CD4-positive, CD25-positive, alpha-beta regulatory T cell (primary cell): ENCODE data around the gene PHACTR2. TPM values are rescaled to one million over a fixed set of nuclear protein-coding genes. Genes with fewer than 3 reads are reported as not detected.

Experiments
- ATAC-seq, 2 donors: fragments of 150-1000 bp; cut with Tn5 transposase; one replicate each; pipeline ENCODE4 v1.10.0; 2021; ENCODE audit warnings: low read depth in 2 of 2, moderate number of reproducible peaks in 2 of 2, moderate library complexity in 1 of 2
- DNase-seq, 3 donors: peaks; one replicate each; pipeline versions ENCODE4 v3.0.0 to v3.0.0-alpha.2; 2012 to 2022; ENCODE audit warnings: mixed read lengths in 1 of 3
- H3K27ac ChIP-seq: one replicate; pipeline ENCODE4 v1.7.0; 2013; ENCODE audit warnings: mild to moderate bottlenecking, low read length; ENCODE audit not compliant: insufficient read depth, poor library complexity, severe bottlenecking
- H3K27me3 ChIP-seq: one replicate; pipeline ENCODE4 v1.7.0; 2013; ENCODE audit warnings: low read length; ENCODE audit not compliant: control insufficient read depth, insufficient read depth
- H3K36me3 ChIP-seq: one replicate; pipeline ENCODE4 v1.7.0; 2013; ENCODE audit warnings: mild to moderate bottlenecking, low read length, moderate library complexity; ENCODE audit not compliant: control insufficient read depth, insufficient read depth
- H3K4me1 ChIP-seq: 2 replicates; pipeline ENCODE4 v1.7.0; 2013; ENCODE audit warnings: mild to moderate bottlenecking, low read length; ENCODE audit not compliant: insufficient read depth, control insufficient read depth, poor library complexity, severe bottlenecking
- H3K4me3 ChIP-seq: one replicate; pipeline ENCODE4 v1.7.0; 2013; ENCODE audit warnings: low read depth, mild to moderate bottlenecking, low read length, moderate library complexity
- H3K9me3 ChIP-seq, 2 experiments: 1 replicate in 1 of 2; 2 replicates in 1 of 2; pipeline ENCODE4 v1.7.0; 2013; ENCODE audit warnings: low read length in 2 of 2, mild to moderate bottlenecking in 1 of 2, moderate library complexity in 1 of 2; ENCODE audit not compliant: control insufficient read depth in 2 of 2
- H3K27ac Mint-ChIP-seq, 3 donors: one replicate each; pipeline ENCODE4 v1.8.0; 2020 to 2022; ENCODE audit warnings: mild to moderate bottlenecking in 3 of 3, mixed read lengths in 3 of 3, moderate library complexity in 2 of 3
- H3K27me3 Mint-ChIP-seq: one replicate; pipeline ENCODE4 v1.8.0; 2022; ENCODE audit warnings: mild to moderate bottlenecking, mixed read lengths
- H3K36me3 Mint-ChIP-seq: one replicate; pipeline ENCODE4 v1.8.0; 2020; ENCODE audit warnings: mixed read lengths
- H3K4me1 Mint-ChIP-seq, 4 donors: one replicate each; pipeline ENCODE4 v1.8.0; 2020 to 2022; ENCODE audit warnings: mixed read lengths in 4 of 4, mild to moderate bottlenecking in 1 of 4
- H3K4me3 Mint-ChIP-seq, 4 donors: one replicate each; pipeline ENCODE4 v1.8.0; 2020 to 2022; ENCODE audit warnings: mild to moderate bottlenecking in 4 of 4, mixed read lengths in 4 of 4, moderate library complexity in 3 of 4
- H3K9me3 Mint-ChIP-seq, 7 donors: one replicate each; pipeline ENCODE4 v1.8.0; 2020 to 2022; ENCODE audit warnings: mixed read lengths in 7 of 7, mild to moderate bottlenecking in 3 of 7, moderate library complexity in 2 of 7
- polyA plus RNA-seq, 4 donors: library from polyadenylated mRNA; unstranded; fragments of 300-500 nt; fragmentation: Illumina TruSeq; gene quantifications; one replicate each; pipeline ENCODE4 v1.2.3, GENCODE V29; 2021
- total RNA-seq: library from RNA; stranded (reverse); gene quantifications from one replicate; pipeline ENCODE4 v1.2.3, GENCODE V29; 2022

The PHACTR2 gene
- total and polyA plus RNA-seq, 5 donors from 2014 or later: 16.1 to 70.2 (median 29.8) TPM

DNA sequence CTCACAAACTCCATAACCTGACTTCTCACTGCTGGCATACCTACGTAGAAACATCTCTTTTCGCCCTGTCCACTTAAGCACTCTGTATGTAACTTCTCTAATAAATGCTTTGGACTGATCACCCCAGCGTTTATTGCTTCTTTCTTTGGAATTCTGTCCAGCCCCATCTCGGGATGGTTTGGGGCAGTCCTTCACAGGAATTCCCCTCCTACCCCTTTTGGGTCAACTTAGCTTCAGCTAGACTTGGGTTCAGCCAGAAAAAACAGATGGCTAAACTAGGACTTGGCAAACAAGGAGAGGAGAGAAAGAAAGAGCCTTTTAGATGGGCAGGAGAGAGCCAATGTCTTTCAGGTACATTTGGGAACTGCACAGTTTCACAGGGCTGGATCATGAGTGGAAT lies 161.4 kb downstream of the PHACTR2 start:
- peaks cover 1 to 13% (median 11%) of the 10 kb centered on the region in 4 donors for H3K4me1 Mint-ChIP-seq
- no peaks in the 10 kb centered on the region for H3K27me3 Mint-ChIP-seq
- H3K27ac ChIP-seq: no peak overlapping the region
- ATAC-seq: no peak
- no peaks in the 10 kb centered on the region for H3K27me3 ChIP-seq
- no peak overlapping the region for H3K27ac Mint-ChIP-seq
- DNase-seq: no peak
- no peaks in the 10 kb centered on the region for H3K9me3 Mint-ChIP-seq
- no peak overlapping the region for H3K4me3 ChIP-seq
- H3K4me3 Mint-ChIP-seq: peak overlapping the region in 1 of 4 donors; percentile 43
- H3K4me1 ChIP-seq: peaks cover 15% of the 10 kb centered on the region
- H3K36me3 Mint-ChIP-seq: peaks cover 2% of the 10 kb centered on the region
- H3K36me3 ChIP-seq: no peaks in the 10 kb centered on the region
- H3K9me3 ChIP-seq: no peaks in the 10 kb centered on the region

- Mint-ChIP-seq H3K4me3 (peak overlapping the region in 3 of 4 donors; percentile 54 to 93 (median 66)), H3K9me3 (no peaks in the 10 kb centered on the region), H3K27me3 (no peaks in the 10 kb centered on the region), H3K4me1 (peaks cover 5 to 24% (median 17%) of the 10 kb centered on the region in 4 donors), H3K36me3 (peaks cover 5% of the 10 kb centered on the region), H3K27ac (peak overlapping the region in 2 of 3 donors; percentile 54 to 62)
- no peak overlapping the region for H3K27ac ChIP-seq
- no peak for DNase-seq
- no peak for ATAC-seq
- peaks cover 25% of the 10 kb centered on the region for H3K4me1 ChIP-seq
- H3K9me3 ChIP-seq: no peaks in the 10 kb centered on the region
- peaks cover 10% of the 10 kb centered on the region for H3K36me3 ChIP-seq
- no peaks in the 10 kb centered on the region for H3K27me3 ChIP-seq
- H3K4me3 ChIP-seq: no peak overlapping the region
These were observed 163.0 kb downstream of the PHACTR2 start for GRCh38 chr6:143840595-143841265.

GRCh38 chr6:143842461-143842901 lies 164.7 kb downstream of the PHACTR2 start:
- peak overlapping the region; percentile 96 to 99 (median 98) for H3K27ac Mint-ChIP-seq
- peak overlapping the region; percentile 93 to 98 (median 96) for H3K4me3 Mint-ChIP-seq
- DNase-seq (no peak), ATAC-seq (peak; percentile 33 to 36)
- H3K27me3 Mint-ChIP-seq: no peaks in the 10 kb centered on the region
- Histone ChIP-seq H3K27ac (peak overlapping the region; percentile 93), H3K4me1 (peaks cover 25% of the 10 kb centered on the region), H3K9me3 (no peaks in the 10 kb centered on the region), H3K36me3 (peaks cover 27% of the 10 kb centered on the region), H3K27me3 (no peaks in the 10 kb centered on the region), H3K4me3 (peak overlapping the region; percentile 91)
- H3K36me3 Mint-ChIP-seq: peaks cover 10% of the 10 kb centered on the region
- no peaks in the 10 kb centered on the region for H3K9me3 Mint-ChIP-seq
- H3K4me1 Mint-ChIP-seq: peaks cover 10 to 30% (median 24%) of the 10 kb centered on the region in 4 donors

DNA sequence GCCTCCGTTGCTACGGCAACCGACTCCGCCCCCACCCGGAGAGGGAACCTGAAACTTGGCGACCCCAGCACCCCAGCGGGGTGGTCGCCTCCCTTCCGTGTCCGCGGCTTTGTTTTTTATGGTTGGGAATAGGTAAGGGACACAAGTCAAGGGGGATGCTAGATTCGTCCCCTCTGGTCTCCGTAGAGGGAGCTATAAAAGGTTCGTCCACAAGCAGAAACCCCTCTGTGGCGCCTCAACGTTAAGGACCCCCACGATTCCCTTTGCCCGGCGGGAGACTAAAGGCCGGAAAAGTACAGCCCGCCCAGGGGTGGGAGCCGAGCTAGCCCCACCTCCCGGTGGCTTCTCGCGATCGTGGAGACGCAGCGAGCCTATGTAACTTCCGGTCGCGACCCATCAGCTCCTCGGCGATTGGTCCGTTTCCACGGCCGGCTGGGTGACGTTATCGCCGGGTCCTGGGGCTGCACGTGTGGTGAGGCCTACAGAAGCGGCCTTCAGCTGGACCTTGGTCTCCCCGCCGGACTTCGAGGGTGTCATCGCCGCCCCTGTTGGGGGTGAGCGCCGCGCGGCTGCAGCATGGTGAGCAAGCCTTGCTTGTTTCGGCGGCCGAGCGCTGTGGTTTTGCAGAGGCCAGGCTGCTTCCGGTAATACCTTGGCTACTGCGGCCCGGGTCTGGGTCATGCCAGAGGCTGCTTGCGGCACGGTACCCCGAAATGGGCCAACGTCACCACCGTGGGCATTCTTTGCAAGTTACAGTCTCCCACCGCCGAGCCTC lies 165.3 kb downstream of the PHACTR2 start, which contains the start of gene LTV1:
TSS of gene LTV1 (plus strand) at position 437 of the 775 bp plus-strand sequence. CDS start at position 577, 140 bp downstream.
- Histone ChIP-seq H3K36me3 (peaks cover 33% of the 10 kb centered on the region), H3K27me3 (no peaks in the 10 kb centered on the region), H3K27ac (peak within 1 kb of the TSS; percentile 93), H3K4me1 (peaks cover 25% of the 10 kb centered on the region), H3K4me3 (peak within 1 kb of the TSS; percentile 91), H3K9me3 (no peaks in the 10 kb centered on the region)
- Mint-ChIP-seq H3K36me3 (peaks cover 14% of the 10 kb centered on the region), H3K4me3 (peak within 1 kb of the TSS; percentile 93 to 98 (median 96)), H3K27me3 (no peaks in the 10 kb centered on the region), H3K9me3 (no peaks in the 10 kb centered on the region), H3K4me1 (peaks cover 10 to 30% (median 27%) of the 10 kb centered on the region in 4 donors), H3K27ac (peak within 1 kb of the TSS; percentile 96 to 99 (median 98))
- peak; percentile 98 for ATAC-seq
- DNase-seq: peak; percentile 90 to 95 (median 91)

- Mint-ChIP-seq H3K9me3 (no peaks in the 10 kb centered on the region), H3K4me3 (peak overlapping the region; percentile 93 to 98 (median 96)), H3K27me3 (no peaks in the 10 kb centered on the region), H3K4me1 (peaks cover 10 to 35% (median 30%) of the 10 kb centered on the region in 4 donors), H3K36me3 (peaks cover 19% of the 10 kb centered on the region), H3K27ac (peak overlapping the region; percentile 91 to 99 (median 98))
- ATAC-seq (no peak), DNase-seq (no peak)
- H3K9me3 ChIP-seq: no peaks in the 10 kb centered on the region
- H3K4me1 ChIP-seq: peaks cover 25% of the 10 kb centered on the region
- H3K4me3 ChIP-seq: peak overlapping the region; percentile 91
- peak overlapping the region; percentile 93 for H3K27ac ChIP-seq
- H3K27me3 ChIP-seq: no peaks in the 10 kb centered on the region
- peaks cover 38% of the 10 kb centered on the region for H3K36me3 ChIP-seq
These were observed 165.9 kb downstream of the PHACTR2 start for GRCh38 chr6:143843677-143843999.

DNA sequence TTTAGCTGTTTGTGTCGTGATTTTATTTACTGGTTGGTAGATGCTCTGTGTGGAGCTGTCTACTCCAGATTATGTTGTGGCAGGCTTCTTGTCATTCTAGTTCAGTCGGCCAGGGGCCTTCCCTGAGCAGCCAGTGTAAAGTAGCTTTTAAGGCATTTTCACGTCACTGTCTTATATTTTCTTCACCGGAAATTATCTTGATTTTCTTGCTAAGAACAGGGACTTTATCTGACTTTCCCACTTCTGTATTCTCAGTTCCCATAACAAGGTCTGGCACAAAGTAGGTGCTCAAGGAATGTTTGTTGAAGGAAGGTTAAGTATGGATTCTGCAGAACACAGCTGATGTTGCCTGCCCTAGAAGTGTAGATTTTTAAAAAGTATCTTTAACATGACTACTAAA lies 166.2 kb downstream of the PHACTR2 start:
- H3K4me1 Mint-ChIP-seq: peaks cover 12 to 38% (median 33%) of the 10 kb centered on the region in 4 donors
- H3K36me3 Mint-ChIP-seq: peaks cover 22% of the 10 kb centered on the region
- H3K4me3 Mint-ChIP-seq: peak overlapping the region; percentile 93 to 98 (median 96)
- H3K27me3 Mint-ChIP-seq: no peaks in the 10 kb centered on the region
- Histone ChIP-seq H3K36me3 (peaks cover 42% of the 10 kb centered on the region), H3K4me3 (peak overlapping the region; percentile 91), H3K27me3 (no peaks in the 10 kb centered on the region), H3K4me1 (peaks cover 25% of the 10 kb centered on the region), H3K27ac (peak overlapping the region; percentile 93), H3K9me3 (no peaks in the 10 kb centered on the region)
- ATAC-seq (no peak), DNase-seq (no peak)
- H3K27ac Mint-ChIP-seq: peak overlapping the region; percentile 95 to 99 (median 98)
- H3K9me3 Mint-ChIP-seq: no peaks in the 10 kb centered on the region

- Histone ChIP-seq H3K27me3 (no peaks in the 10 kb centered on the region), H3K9me3 (no peaks in the 10 kb centered on the region), H3K36me3 (peaks cover 52% of the 10 kb centered on the region), H3K4me3 (peak overlapping the region; percentile 15), H3K27ac (no peak overlapping the region), H3K4me1 (peaks cover 25% of the 10 kb centered on the region)
- Mint-ChIP-seq H3K9me3 (no peaks in the 10 kb centered on the region), H3K4me1 (peaks cover 22 to 49% (median 43%) of the 10 kb centered on the region in 4 donors), H3K27me3 (no peaks in the 10 kb centered on the region), H3K4me3 (peak overlapping the region in 1 of 4 donors; percentile 52), H3K36me3 (peaks cover 33% of the 10 kb centered on the region), H3K27ac (peak overlapping the region in 1 of 3 donors; percentile 68)
- no peak for DNase-seq
- no peak for ATAC-seq
These were observed 167.3 kb downstream of the PHACTR2 start for GRCh38 chr6:143845033-143845432.
